LoVo (cell line): ENCODE measurements around the gene IGF1R.
A peak's percentile ranks its signal among the peaks of the same experiment; 100 is the strongest.

ENCODE experiments used
- DNase-seq: peaks from one replicate; pipeline ENCODE4 v3.0.0-alpha.2; 2016; ENCODE audit warnings: low spot score

Gene IGF1R

DNA sequence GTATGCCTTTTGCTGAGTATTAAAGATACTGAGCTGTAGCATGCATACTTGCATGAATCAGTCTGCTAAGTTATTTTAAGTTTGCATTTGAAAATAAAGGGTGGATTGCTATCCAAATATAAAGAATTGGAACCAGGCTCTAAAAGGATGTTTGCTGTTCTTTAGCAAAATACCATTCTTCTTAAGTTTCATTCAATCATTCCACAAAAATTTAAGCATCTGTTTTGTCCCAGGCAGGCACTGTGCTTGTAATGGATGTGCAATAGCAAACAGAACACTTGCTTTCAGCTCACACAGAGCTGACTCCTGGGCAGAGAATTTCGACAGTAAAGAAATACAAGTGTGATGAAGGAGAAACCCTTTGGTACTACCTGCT lies 208.2 kb downstream of the IGF1R start:
- no peak for DNase-seq

DNA sequence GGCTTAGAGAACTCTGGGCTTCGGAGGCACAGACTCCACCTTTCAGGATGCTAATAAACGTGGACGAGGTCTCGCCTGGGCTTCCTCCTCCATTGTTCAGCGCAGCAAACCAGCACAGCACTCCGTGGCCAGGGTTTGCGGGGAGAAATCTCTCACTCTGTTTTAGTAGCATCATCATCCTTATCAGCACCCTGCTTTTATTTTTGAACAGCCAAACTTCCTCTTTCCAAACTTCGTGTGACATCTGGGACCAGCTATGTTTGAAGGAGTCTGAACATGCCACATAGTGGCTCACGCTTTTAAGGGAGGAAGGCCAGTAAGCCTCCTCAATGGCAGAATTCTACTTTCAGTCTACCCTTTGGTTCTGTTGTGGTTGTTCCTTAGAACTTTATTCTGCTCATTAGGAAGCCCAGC lies 210.3 kb downstream of the IGF1R start:
- no peak for DNase-seq

DNA sequence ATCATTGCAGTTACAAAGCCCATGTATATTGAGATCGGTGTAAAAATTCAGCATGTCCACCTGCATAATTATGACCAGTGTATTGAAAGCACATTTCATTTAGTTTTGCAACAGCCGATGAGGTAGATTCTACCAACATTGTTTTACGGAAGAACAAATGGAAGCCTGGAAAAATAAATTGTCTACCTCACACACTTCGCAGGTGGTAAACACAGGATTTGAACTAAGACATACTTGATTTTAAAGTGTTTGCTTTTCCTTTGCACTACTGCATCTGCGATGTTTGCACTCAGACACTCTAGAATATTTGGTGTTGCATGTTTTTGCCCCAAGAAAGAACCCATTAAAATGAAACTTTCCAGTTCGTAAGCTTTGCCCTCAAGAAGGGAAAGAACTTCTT lies 210.8 kb downstream of the IGF1R start:
- DNase-seq, result no peak

DNA sequence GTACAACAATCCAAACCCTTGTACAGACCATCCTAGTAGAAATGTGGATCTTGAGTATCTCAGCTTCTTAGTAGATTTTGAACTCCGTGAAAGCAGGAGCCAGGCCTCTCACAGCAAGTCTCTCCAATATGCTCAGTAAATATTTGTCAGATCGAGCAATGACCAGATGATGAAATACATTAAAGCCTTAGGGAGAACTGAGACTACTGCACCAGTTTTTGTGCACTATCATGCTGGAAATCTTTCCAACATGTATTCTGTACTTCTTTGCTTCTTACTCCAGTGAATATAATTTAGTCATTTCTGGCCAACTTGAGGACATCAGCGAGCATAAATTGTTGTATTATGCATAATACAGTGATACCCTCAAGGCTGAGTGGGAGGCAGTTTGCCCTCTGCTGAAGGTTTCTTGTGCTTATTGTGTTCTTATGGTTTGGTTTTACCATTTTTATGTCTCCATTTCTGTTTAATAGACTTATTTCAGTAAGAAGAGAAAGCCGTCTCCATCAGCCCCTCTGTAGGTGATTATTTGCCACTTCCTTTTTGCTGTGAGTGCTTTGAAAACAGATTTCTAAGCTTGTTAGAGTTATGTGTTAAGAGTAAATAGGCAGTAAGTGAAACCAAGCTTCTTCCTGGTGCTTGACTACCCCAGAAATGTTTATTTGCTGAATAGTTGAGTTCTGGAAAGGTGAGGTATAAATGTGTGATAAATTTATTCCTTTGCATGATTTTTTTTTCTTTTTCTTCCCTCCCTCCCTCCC lies 212.1 kb downstream of the IGF1R start:
- DNase-seq, result no peak

DNA sequence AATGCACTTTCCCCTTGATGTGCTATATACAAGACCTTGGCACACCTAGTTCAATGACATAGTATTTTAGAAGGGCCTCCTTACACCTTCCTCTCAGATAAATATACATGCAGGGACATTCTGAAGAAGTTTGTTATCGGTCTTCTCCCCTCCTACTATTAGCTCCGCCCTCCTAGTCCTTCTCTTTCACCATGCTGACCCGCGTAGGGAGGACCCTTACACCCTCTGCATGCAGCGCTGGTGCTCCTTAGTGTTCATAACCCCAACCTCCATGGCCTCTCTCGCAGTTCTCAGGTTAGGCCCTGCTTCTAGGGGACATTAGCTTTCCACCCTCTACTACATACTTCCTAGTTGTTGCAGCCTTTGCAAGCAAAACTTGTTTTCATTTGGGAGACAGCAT lies 212.8 kb downstream of the IGF1R start:
- no peak for DNase-seq

DNA sequence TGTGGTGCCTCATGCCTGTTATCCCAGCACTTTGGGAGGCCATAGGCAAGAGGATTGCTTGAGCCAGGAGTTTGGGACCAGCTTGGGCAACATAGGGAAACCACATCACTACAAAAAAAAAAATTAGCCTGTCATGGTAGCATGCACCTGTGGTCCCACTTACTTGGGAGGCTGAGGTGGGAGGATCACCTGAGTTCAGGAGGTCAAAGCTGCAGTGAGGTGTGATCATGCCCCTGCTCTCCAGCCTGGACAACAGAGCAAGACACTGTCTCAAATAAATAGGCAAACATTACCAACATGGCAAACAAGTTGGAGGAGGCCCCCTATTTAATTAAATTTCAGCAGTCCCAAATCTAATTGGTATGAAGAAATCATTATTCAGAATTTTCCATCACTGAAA lies 215.6 kb downstream of the IGF1R start:
- DNase-seq, result no peak

DNA sequence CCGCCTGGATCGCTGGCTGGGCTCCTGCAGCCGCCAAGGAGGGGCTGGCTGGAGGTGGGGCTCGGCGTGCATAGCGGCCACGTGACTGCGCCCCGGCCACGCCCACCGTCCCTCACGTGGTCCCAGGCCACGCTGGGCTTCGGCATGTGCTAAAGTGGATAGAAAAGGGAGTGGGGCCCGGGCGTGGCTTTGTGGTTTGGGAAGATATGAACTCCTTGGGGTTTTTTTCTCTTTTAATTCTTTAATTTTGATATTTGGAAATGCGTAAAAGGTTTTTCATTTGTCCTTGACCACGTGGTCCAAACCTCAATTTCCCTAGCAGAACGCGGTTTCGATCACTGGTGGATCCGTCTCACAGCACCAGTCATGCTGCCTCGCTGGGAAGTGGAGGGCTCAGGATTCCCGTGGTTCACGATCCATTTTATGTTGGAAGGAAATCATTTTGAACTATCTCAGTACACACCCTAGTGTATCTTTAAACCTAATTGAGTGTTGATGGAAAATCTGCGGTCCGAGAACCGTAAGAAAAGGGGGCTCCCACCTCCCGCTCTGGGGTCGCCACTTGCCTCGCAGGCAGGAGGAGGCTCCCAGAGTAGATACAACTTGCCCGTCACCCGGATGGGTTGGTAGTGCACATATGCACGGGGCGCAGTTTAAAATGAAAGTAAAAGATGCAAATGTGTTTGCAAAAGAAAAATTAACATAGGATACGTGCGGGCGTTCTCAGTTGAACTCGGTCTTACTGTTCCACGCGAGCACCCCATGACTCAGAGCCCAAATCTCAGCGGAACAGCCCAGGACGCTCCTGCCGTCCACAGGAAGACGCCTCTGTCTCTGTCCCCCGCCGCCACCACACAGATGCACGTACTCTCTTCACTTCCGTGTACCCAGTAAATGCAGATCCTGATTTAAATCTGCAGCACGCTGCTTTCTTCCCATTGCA lies 217.3 kb downstream of the IGF1R start:
- DNase-seq, result peak; percentile 95

DNA sequence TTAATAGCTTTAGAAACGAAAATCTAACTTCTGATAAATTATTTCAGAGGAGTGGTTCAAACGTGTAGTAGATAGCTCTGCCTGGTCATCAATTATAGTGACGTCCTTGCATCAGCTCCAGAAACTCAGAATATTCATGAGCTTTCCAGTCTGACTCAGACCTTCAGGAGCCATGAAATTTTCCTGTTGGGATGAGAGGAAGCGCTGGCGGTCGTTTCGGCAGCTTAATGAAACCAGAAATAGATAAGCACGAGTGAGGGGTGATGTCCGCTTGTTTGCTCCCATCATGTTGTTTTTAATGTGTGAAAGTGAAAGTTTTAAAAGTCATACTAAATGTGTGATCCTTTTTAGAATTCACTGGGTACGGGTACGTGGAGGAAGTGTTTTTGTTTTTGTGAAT lies 218.2 kb downstream of the IGF1R start:
- DNase-seq, result peak; percentile 53

DNA sequence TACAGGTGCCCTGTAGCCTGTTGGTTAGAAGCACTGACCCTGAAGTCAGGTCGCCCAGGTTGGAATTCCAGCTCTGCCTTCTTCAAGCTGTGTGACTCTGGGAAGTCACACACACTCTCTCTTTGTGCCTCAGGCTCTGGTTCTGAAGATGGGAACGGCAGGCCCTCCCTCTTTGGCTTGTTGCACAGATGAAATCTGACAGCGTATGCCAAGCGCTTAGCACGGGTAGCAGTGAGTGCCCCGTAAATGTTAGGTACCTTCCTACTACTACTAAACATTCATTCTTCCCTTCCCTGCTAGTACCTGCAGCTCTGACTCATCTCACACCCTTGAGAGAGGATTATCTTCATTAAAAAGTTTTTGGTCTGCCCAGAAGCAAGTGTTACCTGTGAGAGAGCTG lies 220.2 kb downstream of the IGF1R start:
- DNase-seq, result no peak

DNA sequence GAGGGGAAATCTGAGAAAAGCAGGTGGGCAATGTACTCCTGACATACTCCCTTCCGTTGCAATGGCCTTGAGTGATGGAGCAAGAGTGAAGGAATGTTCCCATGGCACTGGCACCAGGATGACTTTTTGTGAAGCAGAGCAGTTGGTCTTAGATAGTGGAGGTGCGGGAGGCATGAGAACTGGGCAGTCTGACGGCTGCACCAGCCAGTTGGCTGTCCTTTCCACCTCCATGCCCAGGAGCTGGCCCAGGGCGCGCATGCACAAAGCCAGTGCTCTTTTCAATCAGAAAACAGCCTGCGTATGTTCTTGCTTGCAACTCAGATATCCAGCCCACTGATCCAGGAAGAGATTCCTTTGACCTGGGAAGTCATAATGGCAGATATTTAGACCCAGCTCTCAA lies 222.4 kb downstream of the IGF1R start:
- DNase-seq, result no peak

DNA sequence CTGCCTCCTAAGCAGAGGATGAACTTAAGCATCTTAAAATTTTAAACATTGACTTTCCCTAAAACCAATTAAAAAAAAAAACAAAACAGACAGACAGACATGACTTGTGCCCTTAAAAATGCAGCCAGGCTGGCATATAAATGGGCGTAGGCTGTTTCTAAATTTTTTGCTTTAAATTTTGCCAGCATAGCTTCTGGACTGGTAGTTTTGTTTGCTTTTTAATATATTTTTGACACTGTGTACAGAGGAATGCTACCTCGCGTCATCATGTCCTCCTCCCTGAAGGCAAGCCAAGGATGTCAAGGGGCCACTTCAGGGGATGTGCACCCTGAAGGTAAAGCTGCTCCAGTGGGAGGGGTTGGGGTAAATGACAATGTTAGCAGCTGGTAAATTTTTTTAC lies 224.4 kb downstream of the IGF1R start:
- DNase-seq, result no peak

DNA sequence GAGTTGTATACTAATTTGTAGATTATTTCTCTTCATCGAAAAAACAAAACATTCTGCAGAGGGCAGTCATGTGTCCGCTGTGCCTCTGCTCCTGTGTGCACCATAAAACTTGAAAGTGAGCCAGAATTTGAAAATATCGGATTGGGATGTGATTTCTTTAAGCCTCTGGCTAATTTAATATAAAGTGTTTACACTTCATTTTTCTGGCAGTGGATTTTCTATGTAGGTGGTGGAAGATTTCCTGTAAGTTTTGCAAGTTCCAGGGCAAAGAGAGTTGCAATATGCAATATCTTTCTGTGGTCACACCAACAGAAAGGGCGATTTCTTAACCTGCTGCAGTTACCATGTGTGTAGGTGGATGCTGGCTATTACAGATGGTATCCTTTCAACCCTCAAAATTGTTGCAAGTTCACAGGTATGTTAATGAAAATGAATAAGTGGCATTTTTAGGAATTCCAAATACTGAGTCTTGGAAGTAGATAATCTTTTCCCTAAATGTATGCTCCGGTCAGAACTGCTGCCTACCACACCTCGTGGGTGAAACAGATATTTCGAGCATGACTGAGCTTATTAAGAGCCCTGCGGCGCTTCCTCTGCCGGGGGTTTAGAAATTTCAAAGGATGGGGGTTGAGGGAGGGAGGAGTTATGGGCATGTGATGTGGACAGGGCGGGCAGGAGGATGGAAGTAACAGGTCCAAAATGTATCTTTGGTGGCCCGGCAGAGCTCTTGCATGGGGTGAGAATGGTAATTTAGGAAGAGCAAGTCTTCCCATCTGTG lies 225.3 kb downstream of the IGF1R start:
- no peak for DNase-seq

DNA sequence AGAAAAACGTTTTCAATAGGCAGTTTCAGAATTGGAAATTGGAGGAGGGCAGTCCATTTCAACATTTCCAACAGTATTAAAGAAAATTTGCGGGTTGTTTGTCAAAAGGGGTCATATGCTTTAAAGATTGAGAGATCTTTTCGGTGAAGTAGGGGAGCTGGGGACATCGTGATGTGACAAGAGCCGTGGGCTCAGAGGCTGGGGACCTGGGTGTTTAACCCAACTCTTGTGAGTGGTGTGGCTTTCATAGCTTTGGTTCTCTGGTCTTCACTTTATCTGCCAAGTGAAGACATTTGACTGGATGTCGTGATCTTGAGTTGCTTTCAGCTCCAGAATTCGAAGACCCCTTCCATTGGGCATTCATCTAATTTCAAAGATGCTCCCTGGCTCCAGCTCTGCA lies 226.0 kb downstream of the IGF1R start:
- DNase-seq, result no peak

DNA sequence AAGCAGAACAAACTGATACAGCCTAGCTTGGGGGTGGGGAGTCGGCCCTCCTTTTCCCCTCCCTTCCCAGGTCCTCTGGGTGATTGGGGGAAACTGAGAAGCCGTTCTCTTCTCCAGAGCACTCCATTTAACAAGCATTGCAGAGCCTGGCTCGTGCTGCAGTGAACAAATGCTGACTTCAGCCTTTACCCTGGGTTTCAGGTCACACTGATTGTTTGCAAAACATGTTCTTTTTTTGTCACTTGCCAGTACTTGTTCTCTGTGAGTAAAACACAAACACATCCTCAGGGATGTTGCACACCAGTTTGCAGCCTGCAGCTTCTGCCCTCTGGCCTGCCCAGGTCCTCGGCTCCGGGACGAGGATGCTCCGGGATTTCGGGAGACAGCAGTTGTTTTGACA lies 226.4 kb downstream of the IGF1R start:
- no peak for DNase-seq

DNA sequence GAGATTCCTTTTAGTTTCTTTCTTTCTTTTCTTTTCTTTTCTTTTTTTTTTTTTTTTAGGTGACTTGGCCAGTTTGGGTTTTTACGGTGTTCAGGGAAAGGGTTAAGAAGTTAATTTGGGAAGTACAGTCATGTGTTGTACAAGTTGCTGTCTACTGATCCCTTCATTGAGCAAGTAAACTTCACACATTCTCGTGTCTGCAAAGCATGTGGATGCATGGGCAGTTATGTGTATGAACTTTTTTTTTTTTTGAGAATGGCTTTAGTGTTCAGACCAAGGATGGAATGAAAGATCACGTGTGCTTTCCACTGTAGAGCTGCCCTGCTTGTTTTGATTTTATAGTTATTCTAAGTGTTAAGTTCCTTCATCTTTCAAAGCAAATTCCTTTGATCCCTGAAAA lies 227.0 kb downstream of the IGF1R start:
- no peak for DNase-seq

DNA sequence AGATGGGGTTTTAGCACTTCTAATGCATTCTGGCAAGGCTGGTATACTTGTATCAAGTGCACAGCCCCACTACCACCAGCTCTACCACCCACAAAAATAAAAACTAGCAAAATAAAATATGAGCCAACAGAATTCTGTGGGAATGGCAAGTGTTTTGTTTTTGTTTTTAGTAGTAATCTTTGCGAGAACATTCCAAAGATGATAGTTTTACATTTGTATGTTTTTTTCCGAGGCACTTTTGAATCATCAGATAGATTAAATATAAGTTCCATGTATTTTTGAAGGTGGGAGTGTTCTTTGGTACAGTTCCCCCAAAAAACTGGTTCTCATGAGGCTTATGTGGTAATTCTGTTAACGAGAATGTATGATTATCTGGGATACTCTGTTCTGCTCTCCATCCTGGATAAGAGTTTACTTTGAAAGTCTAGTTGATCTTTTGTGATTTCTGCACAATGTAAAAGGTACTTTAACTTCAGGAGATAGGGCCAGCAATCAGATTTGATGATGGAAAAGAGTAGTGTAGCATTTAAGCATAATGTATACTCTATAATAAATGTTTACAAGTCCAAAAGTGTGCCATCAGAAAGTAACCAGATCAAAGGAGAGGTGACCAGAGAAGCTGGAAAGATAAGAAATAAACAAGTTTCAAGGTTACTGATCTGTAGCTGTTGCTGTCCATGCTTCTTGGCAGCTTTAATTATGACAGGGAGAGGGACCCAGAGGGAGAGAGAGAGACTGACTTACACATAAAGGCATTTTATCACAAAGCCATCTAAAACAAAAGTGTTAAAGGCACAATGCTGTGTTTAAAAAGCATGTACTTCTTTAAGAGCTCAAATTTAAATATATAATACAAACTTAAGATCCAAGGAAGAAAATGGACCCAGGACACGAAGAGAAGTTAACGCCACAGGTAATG lies 228.4 kb downstream of the IGF1R start:
- DNase-seq, result no peak

DNA sequence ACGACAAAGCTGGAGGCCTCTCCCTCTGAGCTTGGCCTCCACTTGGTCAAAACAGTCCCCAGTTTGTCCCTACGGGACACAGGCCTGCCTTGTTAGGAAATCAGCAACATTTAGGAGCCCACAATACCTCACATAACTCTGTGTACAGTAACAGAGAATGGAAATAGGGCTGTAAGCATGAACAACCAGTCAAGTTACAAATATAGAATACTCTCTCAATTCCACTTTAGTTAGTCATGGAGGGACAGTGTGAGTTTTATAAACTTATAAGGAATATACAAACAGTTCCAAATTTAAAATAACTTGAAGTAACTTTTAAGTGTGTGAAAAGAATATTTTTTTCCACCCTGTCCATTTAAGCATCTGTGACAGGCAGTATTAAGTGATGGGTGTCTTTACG lies 229.8 kb downstream of the IGF1R start:
- DNase-seq, result no peak

DNA sequence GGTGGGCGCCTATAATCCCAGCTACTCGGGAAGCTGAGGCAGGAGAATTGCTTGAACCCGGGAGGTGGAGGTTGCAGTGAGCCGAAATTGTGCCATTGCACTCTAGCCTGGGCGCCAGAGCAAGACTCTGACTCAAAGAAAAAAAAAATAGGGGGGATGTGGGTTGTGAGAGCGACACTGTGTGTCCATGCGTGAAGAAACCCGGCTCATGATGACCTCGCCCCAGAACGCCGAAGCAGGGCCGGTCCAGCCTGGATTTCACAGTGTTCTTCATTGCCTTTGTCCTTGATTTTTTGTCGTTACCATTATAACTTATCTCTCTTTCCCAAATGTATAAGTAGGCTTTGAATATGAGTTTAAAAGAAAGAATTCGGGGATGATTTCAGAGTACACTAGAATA lies 230.5 kb downstream of the IGF1R start:
- DNase-seq, result no peak

DNA sequence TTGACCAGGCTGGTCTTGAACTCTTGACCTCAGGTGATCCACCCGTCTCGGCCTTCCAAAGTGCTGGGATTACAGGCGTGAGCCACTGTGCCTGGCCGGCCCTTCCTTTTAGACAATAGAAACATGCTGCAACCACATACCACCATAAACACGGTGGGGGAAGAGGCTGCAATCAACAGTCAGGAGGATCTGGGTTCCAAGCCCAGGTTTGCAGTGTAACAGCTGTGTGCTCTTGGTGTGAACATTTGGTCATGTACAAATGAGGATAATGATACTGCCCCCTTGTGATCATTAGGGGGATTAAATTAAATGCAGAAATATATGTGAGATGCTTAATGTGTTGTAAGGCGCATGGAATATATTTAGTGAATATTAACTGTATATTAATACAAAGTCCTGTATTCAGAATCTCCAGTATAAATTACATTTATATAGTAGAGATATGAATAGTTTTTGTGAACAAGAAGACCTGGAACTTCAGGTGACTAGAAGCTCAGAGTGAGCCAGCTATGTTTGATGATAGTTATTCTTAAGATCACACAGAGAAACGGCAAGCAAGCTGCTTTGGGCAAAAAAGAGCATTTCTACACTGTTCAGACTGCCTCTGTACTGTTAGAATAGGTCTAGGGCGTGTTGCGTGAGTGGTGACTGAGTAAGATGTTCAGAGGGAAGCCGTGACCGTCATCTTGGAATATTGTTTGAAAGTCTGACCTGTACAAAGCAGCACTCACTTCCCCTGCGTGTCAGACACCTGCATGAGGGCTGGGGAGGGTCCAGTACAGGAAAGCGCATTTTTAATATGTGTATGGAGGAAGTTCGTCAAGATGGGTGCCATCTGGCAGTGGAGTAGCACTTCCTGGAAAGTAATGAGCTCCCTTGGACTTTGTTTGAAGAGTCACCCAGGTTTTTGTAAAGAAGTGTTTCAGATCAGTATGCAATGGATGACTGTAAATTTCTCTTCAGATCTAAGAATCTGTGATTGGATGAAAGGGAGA lies 233.5 kb downstream of the IGF1R start:
- DNase-seq, result peak; percentile 66

DNA sequence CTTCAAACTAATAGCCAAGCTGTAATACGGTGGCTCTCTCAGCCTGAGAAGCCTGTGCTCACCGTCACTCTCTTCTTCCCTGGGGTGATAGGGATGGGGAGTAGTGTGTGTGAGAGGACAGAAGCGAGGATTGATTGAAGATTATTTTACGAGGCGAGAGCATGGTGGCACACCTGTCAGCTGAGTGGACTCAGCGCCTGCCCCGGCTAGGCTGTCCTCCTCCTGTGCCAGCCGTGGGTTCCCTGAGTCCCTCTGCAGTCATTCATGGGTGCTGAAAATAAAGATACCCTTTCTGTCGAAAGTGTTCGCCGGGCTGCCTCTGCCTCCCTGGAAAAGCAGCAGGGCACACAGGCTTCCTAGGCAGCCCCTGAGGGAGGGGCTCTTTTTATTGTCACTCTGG lies 235.1 kb downstream of the IGF1R start:
- DNase-seq, result no peak
